Astrocyte of the cerebellum (primary cell): ENCODE measurements around the gene INPP4B.

Experiments
- DNase-seq: peaks from one replicate; pipeline ENCODE4 v3.0.0-alpha.2; 2011; ENCODE audit warnings: low read depth
- H3K4me3 ChIP-seq: 2 replicates; pipeline ENCODE4 v1.5.1; 2011; ENCODE audit warnings: mild to moderate bottlenecking, low read depth, low read length, moderate library complexity
- in situ Hi-C: cut with HindIII; loops from 2 replicates; pipeline ENCODE4 v1.10.0; 2017; ENCODE audit warnings: low sequenced_read_pairs
- TF ChIP-seq, protein P1 (sequence below): IDR thresholded peaks from 2 replicates; pipeline ENCODE4 v1.5.1; 2012; ENCODE audit warnings: low read length, low read depth, moderate library complexity, mild to moderate bottlenecking; ENCODE audit errors: missing control alignments

INPP4B gene

DNA sequence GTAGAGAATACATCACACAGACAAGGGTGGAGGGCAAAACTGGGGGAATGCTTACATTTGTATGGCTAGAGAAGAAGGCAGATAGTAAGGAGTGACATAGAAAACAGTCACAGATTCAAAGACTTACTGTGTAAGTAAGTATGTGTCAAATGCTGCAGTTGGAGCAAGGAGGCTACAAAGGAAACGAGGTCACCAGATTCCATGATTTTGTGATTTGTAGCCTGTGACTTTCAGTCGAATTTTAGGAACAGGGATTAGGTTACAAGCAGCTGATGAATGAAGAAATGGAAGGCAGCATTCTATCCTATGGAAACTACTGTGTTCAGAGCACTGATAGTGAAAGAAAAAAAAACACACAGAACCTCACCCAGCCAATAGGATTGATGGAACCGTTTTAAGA, 801.8 kb downstream of the INPP4B start:
- in situ Hi-C loops, result no loop called here
- no peak overlapping the region for H3K4me3 ChIP-seq
- DNase-seq, result no peak
- TF ChIP-seq, protein P1, sequence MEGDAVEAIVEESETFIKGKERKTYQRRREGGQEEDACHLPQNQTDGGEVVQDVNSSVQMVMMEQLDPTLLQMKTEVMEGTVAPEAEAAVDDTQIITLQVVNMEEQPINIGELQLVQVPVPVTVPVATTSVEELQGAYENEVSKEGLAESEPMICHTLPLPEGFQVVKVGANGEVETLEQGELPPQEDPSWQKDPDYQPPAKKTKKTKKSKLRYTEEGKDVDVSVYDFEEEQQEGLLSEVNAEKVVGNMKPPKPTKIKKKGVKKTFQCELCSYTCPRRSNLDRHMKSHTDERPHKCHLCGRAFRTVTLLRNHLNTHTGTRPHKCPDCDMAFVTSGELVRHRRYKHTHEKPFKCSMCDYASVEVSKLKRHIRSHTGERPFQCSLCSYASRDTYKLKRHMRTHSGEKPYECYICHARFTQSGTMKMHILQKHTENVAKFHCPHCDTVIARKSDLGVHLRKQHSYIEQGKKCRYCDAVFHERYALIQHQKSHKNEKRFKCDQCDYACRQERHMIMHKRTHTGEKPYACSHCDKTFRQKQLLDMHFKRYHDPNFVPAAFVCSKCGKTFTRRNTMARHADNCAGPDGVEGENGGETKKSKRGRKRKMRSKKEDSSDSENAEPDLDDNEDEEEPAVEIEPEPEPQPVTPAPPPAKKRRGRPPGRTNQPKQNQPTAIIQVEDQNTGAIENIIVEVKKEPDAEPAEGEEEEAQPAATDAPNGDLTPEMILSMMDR, result no peak

DNA sequence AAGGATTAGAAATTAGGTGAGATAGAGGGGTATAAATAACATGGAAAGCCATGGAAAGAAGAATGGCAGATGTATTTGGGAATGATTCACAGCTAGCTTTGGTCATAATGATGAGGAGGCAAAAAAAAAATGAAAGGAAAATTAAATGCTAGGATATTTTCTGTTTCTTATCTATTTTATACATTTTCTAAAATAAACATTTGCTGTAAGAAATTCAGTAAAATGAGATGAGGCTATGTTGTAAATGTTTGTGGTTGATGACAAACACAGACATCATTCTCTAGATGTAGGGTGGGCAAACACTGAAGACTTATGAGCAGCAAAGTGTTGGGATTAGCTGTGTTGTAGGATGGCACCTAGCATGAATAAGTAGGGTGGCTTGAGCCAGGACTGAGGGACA, 802.6 kb downstream of the INPP4B start:
- TF ChIP-seq, protein P1, result no peak
- in situ Hi-C loops, result no loop called here
- no peak overlapping the region for H3K4me3 ChIP-seq
- DNase-seq, result no peak

DNA sequence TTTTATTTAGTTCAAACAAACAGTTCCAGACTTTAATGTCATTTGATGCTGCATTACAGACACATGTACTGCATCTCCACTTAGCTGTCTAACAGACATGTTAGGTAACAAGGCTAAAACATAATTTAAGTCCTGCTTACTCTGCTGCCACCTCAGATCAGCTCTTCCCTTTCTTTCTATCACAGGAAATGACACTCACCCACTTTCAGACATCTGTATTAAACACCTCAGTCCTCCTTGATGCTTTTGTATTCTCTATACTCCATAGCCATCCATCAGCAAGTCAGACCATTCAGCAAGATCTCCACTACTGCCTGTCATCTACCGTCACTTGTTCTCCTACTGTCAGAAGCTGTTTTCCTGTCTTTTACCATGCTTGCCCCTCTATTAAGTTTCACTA, 804.3 kb downstream of the INPP4B start:
- no peak for DNase-seq

DNA sequence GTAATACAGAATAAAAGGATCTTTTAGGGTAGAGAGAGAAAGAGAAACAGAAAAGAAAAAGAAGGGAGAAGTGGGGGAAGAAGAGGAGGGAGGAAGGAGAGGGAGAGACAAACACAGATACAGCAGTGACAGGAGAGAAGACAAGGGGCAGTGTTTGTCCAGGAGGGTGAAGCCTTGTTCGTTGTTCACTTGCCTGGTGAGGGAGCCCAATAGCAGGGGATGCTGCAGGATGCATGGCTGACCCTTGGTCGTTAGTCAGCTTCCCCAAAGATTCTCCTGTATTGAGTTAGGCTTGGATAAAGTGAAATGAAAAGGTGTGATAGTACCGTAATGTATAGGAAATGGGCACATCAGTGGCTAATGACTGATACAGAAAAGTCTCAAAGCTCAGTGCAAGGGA, 806.1 kb downstream of the INPP4B start:
- TF ChIP-seq, protein P1, result no peak
- in situ Hi-C loops, result no loop called here
- DNase-seq, result no peak
- H3K4me3 ChIP-seq, result no peak overlapping the region

More for the DNA sequence above, 804.3 kb downstream of the INPP4B start:
- in situ Hi-C loops, result no loop called here
- H3K4me3 ChIP-seq, result no peak overlapping the region
- TF ChIP-seq, protein P1, result no peak

DNA sequence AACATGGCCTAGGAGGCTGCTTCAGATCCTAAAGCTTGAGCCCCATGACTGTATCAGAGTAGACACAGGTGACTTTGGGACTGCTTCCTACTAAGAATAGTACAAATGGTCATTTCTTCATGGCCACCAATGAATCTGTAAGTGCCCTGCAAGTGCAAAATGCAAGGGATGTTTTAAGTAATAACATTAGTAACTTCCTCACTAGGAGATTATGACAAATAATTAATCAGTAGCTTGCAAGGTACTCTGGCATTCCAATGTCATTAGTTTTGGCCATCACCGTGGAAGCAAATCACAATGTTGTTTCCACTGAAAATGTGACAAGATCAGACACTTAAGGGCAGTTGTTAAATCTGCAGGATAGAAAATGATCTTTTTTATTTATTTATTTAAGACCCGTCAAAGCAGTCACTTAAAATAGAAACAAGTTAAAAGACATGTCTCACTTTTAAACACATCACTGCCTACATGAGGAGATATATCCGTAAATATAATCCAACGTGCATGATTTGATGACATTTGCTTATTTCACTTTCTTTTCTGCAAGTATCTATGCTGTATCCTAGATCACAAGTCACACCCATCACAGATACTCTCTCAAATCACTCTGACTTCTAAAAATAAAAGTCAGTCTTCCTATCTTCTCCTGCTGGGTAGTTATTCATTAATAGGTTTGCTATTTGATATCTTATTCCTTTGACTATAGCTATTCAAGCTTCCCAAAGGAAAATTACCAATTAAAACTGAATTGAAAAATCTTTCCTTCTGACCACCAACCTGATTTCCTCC, 809.1 kb downstream of the INPP4B start:
- TF ChIP-seq, protein P1, result no peak
- in situ Hi-C loops, result no loop called here
- DNase-seq, result no peak
- no peak overlapping the region for H3K4me3 ChIP-seq

DNA sequence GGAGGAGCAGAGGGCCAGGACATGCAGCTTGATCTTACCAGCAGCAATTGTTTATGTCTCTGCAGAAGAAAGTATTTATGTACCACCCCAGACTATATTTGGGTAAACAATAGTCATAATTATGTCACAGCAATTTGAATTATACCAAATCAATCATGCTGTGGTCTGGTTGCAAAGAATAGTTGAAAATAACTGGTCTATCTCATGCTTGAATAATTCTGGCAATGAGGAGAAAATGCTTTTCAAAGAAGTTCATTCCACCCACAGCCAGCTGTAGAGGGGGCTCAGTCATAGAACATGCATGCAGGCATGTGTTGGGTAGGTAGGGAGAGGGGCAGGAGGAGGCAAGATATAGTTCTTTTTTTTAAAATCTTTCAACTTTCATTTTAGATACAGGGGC, 810.5 kb downstream of the INPP4B start:
- no peak overlapping the region for H3K4me3 ChIP-seq
- TF ChIP-seq, protein P1, result no peak
- DNase-seq, result no peak
- in situ Hi-C loops, result no loop called here
